ENCODE data around the gene REV1.
"Not testable (repeated sequence)": the region's sequence is repeated elsewhere in the genome, so short reads cannot be mapped to it uniquely, and the experiment has no call there.

REV1 gene

GRCh38 chr2:99476629-99477028 is 13.2 kb downstream of the REV1 start:
- no peak for FAIRE-seq
- no peak for TF ChIP-seq CTCF (IDR thresholded peaks at IDR 0.05; ENCODE audit: insufficient read depth, missing control alignments)
- no peak for DNase-seq (ENCODE audit: insufficient read length, low spot score)

- FAIRE-seq; DNase-seq (ENCODE audit: insufficient read length, low spot score): not testable (repeated sequence)
Measured at GRCh38 chr2:99475095-99475494, 14.7 kb downstream of the REV1 start.

GRCh38 chr2:99473518-99474083 is 16.2 kb downstream of the REV1 start:
- DNase-seq (ENCODE audit: insufficient read length, low spot score): no peak
- no peak for FAIRE-seq
- TF ChIP-seq CTCF (IDR thresholded peaks at IDR 0.05; ENCODE audit: insufficient read depth, missing control alignments): no peak

- no peak for DNase-seq (ENCODE audit: insufficient read length, low spot score)
- FAIRE-seq: no peak
- TF ChIP-seq CTCF (IDR thresholded peaks at IDR 0.05; ENCODE audit: insufficient read depth, missing control alignments): no peak
Measured at GRCh38 chr2:99472600-99472960, 17.2 kb downstream of the REV1 start.

- DNase-seq (ENCODE audit: insufficient read length, low spot score) (no peak), FAIRE-seq (no peak)
- no peak for TF ChIP-seq CTCF (IDR thresholded peaks at IDR 0.05; ENCODE audit: insufficient read depth, missing control alignments)
Measured at GRCh38 chr2:99471654-99472599, 17.9 kb downstream of the REV1 start.

GRCh38 chr2:99470957-99471356 is 18.9 kb downstream of the REV1 start:
- FAIRE-seq (no peak), DNase-seq (ENCODE audit: insufficient read length, low spot score) (no peak)
- no peak for TF ChIP-seq CTCF (IDR thresholded peaks at IDR 0.05; ENCODE audit: insufficient read depth, missing control alignments)

- not testable (repeated sequence) for FAIRE-seq; DNase-seq (ENCODE audit: insufficient read length, low spot score)
Measured at GRCh38 chr2:99470459-99470858, 19.4 kb downstream of the REV1 start.

GRCh38 chr2:99469394-99469793 is 20.4 kb downstream of the REV1 start:
- FAIRE-seq (no peak), DNase-seq (ENCODE audit: insufficient read length, low spot score) (no peak)
- TF ChIP-seq CTCF (IDR thresholded peaks at IDR 0.05; ENCODE audit: insufficient read depth, missing control alignments): no peak

Measured in D721Med (cell line).